ENCODE measurements around the gene DHX16. TPM values are rescaled to one million over a fixed set of nuclear protein-coding genes. Genes with fewer than 3 reads are reported as not detected.

Gene DHX16
- total and polyA plus RNA-seq, 9 of the 15 experiments (the other 6 are each of a cell fraction or from before 2014, with no cell fraction given), result 14.6 to 66.1 (median 47.5) TPM

GRCh38 chr6:30678964-30679726 is 6.3 kb upstream of the DHX16 start:
- no peaks in the 10 kb centered on the region for H3K9me1 ChIP-seq (ENCODE audit: control insufficient read depth, insufficient read depth, low read length)
- H3K27ac ChIP-seq (ENCODE audit: extremely low read depth, low read depth, low read length), result no peak overlapping the region
- peak; percentile 79 for ATAC-seq
- H3K9ac ChIP-seq (ENCODE audit: insufficient read depth in 1 of 2, low read depth in 2 of 2, low read length in 2 of 2), result peak overlapping the region; percentile 16 to 76; a peak in 3 of 4 replicates
- H4K20me1 ChIP-seq (replicated peaks; ENCODE audit: control insufficient read depth, insufficient read depth, low read length), result no peaks in the 10 kb centered on the region; the same call in 1 of the 2 replicates
- POLR2A ChIA-PET, result interaction anchor here (0.5 to 7.0 kb wide), 14 partner anchors 9 to 703 kb away, joined by 3 to 118 read pairs (median 4); partner anchors contain the start of genes MDC1 and TUBB
- peak overlapping the region; percentile 1; the same call in 1 of the 2 replicates for H3K4me3 ChIP-seq
- peak overlapping the region; percentile 64 for H3K4me2 ChIP-seq (ENCODE audit: insufficient read depth, low read length)
- no peaks in the 10 kb centered on the region for H3K27me3 ChIP-seq (ENCODE audit: control insufficient read depth in 2 of 2, insufficient read depth in 2 of 2, low read length in 2 of 2)
- H2AFZ ChIP-seq (ENCODE audit: low read depth, low read length), result 0 out of 2 replicates have a peak overlapping the region, but pooled peaks have one; percentile 22
- CTCF ChIA-PET (ENCODE audit: low intra/inter-chr PET ratio), result interaction anchor here (0.5 to 6.1 kb wide), 8 partner anchors 40 to 401 kb away, joined by 3 to 92 read pairs (median 5); partner anchors contain the start of genes TUBB and VARS2
- peaks cover 46% of the 10 kb centered on the region for H3K36me3 ChIP-seq (ENCODE audit: control insufficient read depth, insufficient read depth, low read length)
- WGBS (ENCODE audit: insufficient coverage, low coverage, missing lambda C conversion rate), result 9% methylated on average over 27 of the region's 31 CpGs
- FAIRE-seq, result peak; percentile 84
- no TSS peak for BruUV-seq (replicated peaks)
- peak; percentile 81 to 95 (median 87) for DNase-seq (ENCODE audit: extremely low read depth in 1 of 4, low spot score in 3 of 4)
- no peaks in the 10 kb centered on the region for H3K9me3 ChIP-seq (replicated peaks; ENCODE audit: control insufficient read depth, insufficient read depth, low read depth, low read length)
- H3K79me2 ChIP-seq (ENCODE audit: control insufficient read depth, insufficient read depth, low read length), result peaks cover 55% of the 10 kb centered on the region
- in situ Hi-C loops (cut with MboI), result loop anchor here (10.0 kb wide), 2 partner anchors 46 to 406 kb away; partner anchors contain the start of gene TUBB
- H3K4me1 ChIP-seq (replicated peaks in 1 of 2; ENCODE audit: control insufficient read depth in 2 of 2, insufficient read depth in 2 of 2, low read length in 2 of 2), result peaks cover 29 to 48% of the 10 kb centered on the region in 2 experiments
- intact Hi-C loops (cut with micrococcal nuclease), result loop anchor here (1.0 to 2.0 kb wide), 3 partner anchors 43 to 198 kb away; no protein-coding TSS in a partner anchor
- TF ChIP-seq DACH1 (IDR thresholded peaks at IDR 0.05; ENCODE audit: partially characterized antibody) (no peak), ATF1 (CRISPR knock-in tag; IDR thresholded peaks at IDR 0.05) (no peak), ATF1 (tag; IDR thresholded peaks at IDR 0.05) (0 out of 2 replicates have a peak, but pooled peaks have one; percentile 12), RBM39 (optimal IDR thresholded peaks at IDR 0.05; ENCODE audit: low read depth, low read length) (peak; percentile 90), PCBP2 (IDR thresholded peaks at IDR 0.05; ENCODE audit: low read depth, low read length, poor library complexity, severe bottlenecking) (no peak), ESRRA (IDR thresholded peaks at IDR 0.05; ENCODE audit: borderline replicate concordance, low read depth) (peak; percentile 84), TAF1 (IDR thresholded peaks at IDR 0.05; ENCODE audit: control insufficient read depth, extremely low read depth, insufficient read depth, low read length, severe bottlenecking) (peak; percentile 19), CTBP1 (IDR thresholded peaks at IDR 0.05; ENCODE audit: borderline replicate concordance) (peak; percentile 75; the same call in 1 of the 2 replicates), HMGXB4 (CRISPR knock-in tag; IDR thresholded peaks at IDR 0.05) (no peak), SMAD4 (CRISPR knock-in tag; conservative IDR thresholded peaks at IDR 0.05) (0 out of 2 replicates have a peak, but pooled peaks have one; percentile 16), POLR2A (conservative IDR thresholded peaks at IDR 0.05) (no peak), HDAC1 (IDR thresholded peaks at IDR 0.05) (peak in 1 of 2 experiments; percentile 41; a peak in 1 of 4 replicates), L3MBTL2 (IDR thresholded peaks at IDR 0.05) (0 out of 2 replicates have a peak, but pooled peaks have one; percentile 38), UBTF (IDR thresholded peaks at IDR 0.05; ENCODE audit: borderline replicate concordance in 1 of 2, low read depth in 2 of 2, low read length in 2 of 2) (peak; percentile 54 to 83; a peak in 3 of 4 replicates), ETV6 (IDR thresholded peaks at IDR 0.05; ENCODE audit: borderline replicate concordance in 1 of 2, low read depth in 2 of 2, low read length in 1 of 2) (peak in 1 of 2 experiments; percentile 38; a peak in 1 of 4 replicates), ETV6 (CRISPR knock-in tag; IDR thresholded peaks at IDR 0.05; ENCODE audit: borderline replicate concordance) (no peak), SPI1 (IDR thresholded peaks at IDR 0.05; ENCODE audit: borderline replicate concordance, low read depth, low read length) (0 out of 2 replicates have a peak, but pooled peaks have one; percentile 1)

Data from K562 (cell line).